Measurements from ENCODE around the gene UBE2G2. TPM values are rescaled to one million over a fixed set of nuclear protein-coding genes. Genes with fewer than 3 reads are reported as not detected.

Gene UBE2G2
- total and polyA plus RNA-seq, 2 experiments from 2014 or later: 79.4 to 86.4 TPM

DNA sequence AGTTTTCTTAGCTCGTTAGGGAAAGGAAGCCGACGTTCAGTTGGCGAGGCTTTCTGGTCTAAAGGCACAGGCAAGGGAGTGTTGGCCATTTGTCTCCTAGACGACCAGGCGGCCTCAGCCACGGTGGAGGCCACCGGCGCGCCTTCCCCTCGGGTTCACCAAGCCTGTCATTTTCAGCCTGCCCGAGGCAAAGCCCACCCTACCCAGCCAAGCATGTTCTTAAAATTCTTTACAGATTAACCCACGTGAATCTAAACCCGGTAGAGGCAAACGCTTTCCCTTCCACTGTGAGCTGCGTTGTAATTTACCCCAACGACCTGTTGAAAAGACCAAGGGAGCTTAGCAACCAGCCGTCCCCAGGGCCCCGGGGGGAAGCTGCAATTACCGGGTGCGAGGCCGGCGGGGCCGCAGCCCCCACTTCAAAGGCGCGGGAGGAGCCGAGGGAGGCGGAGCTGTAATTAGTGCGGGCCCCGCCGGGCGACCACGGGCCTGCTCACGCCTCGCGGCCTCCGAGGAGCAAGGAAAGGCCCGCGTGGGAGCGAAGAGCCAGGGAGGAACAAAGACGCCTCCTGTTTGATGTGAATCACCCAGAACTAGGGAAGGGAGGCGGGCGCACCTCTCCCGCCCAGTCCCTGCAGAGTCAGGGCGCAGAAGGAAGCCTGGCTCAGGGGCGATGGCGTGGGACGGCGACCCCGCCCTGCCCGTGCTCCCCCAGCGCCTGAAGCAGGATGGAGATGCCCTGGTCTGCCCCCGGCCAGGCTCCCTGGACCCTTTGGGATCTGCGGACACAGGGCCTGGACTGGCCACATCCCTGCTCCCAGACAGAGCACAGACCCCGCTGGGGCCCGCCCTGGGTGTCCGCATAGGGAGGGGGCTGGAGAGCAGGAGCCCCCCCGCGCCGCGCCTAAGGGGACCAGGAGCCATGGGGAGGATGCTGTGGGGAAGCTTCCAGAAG lies 78.2 kb downstream of the UBE2G2 start:
- TF ChIP-seq, protein P1, sequence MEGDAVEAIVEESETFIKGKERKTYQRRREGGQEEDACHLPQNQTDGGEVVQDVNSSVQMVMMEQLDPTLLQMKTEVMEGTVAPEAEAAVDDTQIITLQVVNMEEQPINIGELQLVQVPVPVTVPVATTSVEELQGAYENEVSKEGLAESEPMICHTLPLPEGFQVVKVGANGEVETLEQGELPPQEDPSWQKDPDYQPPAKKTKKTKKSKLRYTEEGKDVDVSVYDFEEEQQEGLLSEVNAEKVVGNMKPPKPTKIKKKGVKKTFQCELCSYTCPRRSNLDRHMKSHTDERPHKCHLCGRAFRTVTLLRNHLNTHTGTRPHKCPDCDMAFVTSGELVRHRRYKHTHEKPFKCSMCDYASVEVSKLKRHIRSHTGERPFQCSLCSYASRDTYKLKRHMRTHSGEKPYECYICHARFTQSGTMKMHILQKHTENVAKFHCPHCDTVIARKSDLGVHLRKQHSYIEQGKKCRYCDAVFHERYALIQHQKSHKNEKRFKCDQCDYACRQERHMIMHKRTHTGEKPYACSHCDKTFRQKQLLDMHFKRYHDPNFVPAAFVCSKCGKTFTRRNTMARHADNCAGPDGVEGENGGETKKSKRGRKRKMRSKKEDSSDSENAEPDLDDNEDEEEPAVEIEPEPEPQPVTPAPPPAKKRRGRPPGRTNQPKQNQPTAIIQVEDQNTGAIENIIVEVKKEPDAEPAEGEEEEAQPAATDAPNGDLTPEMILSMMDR (IDR thresholded peaks at IDR 0.05; ENCODE audit: low read depth, low read length): no peak
- Histone ChIP-seq H3K27ac (no peak overlapping the region), H3K9me3 (ENCODE audit: low read depth) (no peaks in the 10 kb centered on the region), H3K36me3 (no peaks in the 10 kb centered on the region), H3K4me3 (no peak overlapping the region), H3K4me1 (ENCODE audit: low read depth) (peaks cover 5% of the 10 kb centered on the region), H3K27me3 (peaks cover 7% of the 10 kb centered on the region)
- DNase-seq (ENCODE audit: low read depth in 1 of 2, low spot score in 1 of 2): peak in 1 of 2 donors; percentile 7

- Histone ChIP-seq H3K27me3 (peaks cover 7% of the 10 kb centered on the region), H3K27ac (no peak overlapping the region), H3K4me3 (no peak overlapping the region), H3K4me1 (ENCODE audit: low read depth) (peaks cover 5% of the 10 kb centered on the region), H3K36me3 (no peaks in the 10 kb centered on the region), H3K9me3 (ENCODE audit: low read depth) (no peaks in the 10 kb centered on the region)
- TF ChIP-seq, protein P1 (IDR thresholded peaks at IDR 0.05; ENCODE audit: low read depth, low read length): no peak
- no peak for DNase-seq (ENCODE audit: low read depth in 1 of 2, low spot score in 1 of 2)
These were observed 78.9 kb downstream of the UBE2G2 start for GRCh38 chr21:44722731-44723130.

- Histone ChIP-seq H3K27ac (peak overlapping the region; percentile 37), H3K36me3 (no peaks in the 10 kb centered on the region), H3K9me3 (ENCODE audit: low read depth) (no peaks in the 10 kb centered on the region), H3K4me1 (ENCODE audit: low read depth) (peaks cover 5% of the 10 kb centered on the region), H3K27me3 (peaks cover 3% of the 10 kb centered on the region), H3K4me3 (no peak overlapping the region)
- peak in 1 of 2 donors; percentile 87 for DNase-seq (ENCODE audit: low read depth in 1 of 2, low spot score in 1 of 2)
- TF ChIP-seq, protein P1 (IDR thresholded peaks at IDR 0.05; ENCODE audit: low read depth, low read length): no peak
These were observed 81.5 kb downstream of the UBE2G2 start for GRCh38 chr21:44720170-44720569.

Other genes with a start within 250 kb of the UBE2G2 start
- not detected in 2 replicates for gene KRTAP10-3, start 243.0 kb downstream of the UBE2G2 start, total RNA-seq
- not detected in 2 replicates for gene KRTAP10-3, start 243.0 kb downstream of the UBE2G2 start, polyA plus RNA-seq
- gene KRTAP10-4, start 228.1 kb downstream of the UBE2G2 start, total RNA-seq: not detected in 2 replicates
- 0.16 TPM in 1 of 2 replicates, not detected in the other for gene KRTAP10-4, start 228.1 kb downstream of the UBE2G2 start, polyA plus RNA-seq
- not detected in 2 replicates for gene KRTAP10-5, start 221.2 kb downstream of the UBE2G2 start, total RNA-seq
- gene KRTAP10-5, start 221.2 kb downstream of the UBE2G2 start, polyA plus RNA-seq: not detected in 2 replicates
- gene KRTAP10-6, start 209.3 kb downstream of the UBE2G2 start, total RNA-seq: not detected in 2 replicates
- 0.29 TPM in 1 of 2 replicates, not detected in the other for gene KRTAP10-6, start 209.3 kb downstream of the UBE2G2 start, polyA plus RNA-seq
- not detected in 2 replicates for gene KRTAP10-7, start 201.2 kb downstream of the UBE2G2 start, total RNA-seq
- gene KRTAP10-7, start 201.2 kb downstream of the UBE2G2 start, polyA plus RNA-seq: not detected in 2 replicates
- not detected in 2 replicates for gene KRTAP10-8, start 189.7 kb downstream of the UBE2G2 start, total RNA-seq
- not detected in 2 replicates for gene KRTAP10-8, start 189.7 kb downstream of the UBE2G2 start, polyA plus RNA-seq
- not detected in 2 replicates for gene KRTAP10-9, start 174.7 kb downstream of the UBE2G2 start, total RNA-seq
- gene KRTAP10-9, start 174.7 kb downstream of the UBE2G2 start, polyA plus RNA-seq: not detected in 2 replicates
- not detected in 2 replicates for gene KRTAP10-10, start 164.5 kb downstream of the UBE2G2 start, total RNA-seq
- gene KRTAP10-10, start 164.5 kb downstream of the UBE2G2 start, polyA plus RNA-seq: not detected in 2 replicates
- gene KRTAP10-11, start 155.4 kb downstream of the UBE2G2 start, total RNA-seq: not detected in 2 replicates
- not detected in 2 replicates for gene KRTAP10-11, start 155.4 kb downstream of the UBE2G2 start, polyA plus RNA-seq
- not detected in 2 replicates for gene KRTAP12-4, start 147.2 kb downstream of the UBE2G2 start, total RNA-seq
- not detected in 2 replicates for gene KRTAP12-4, start 147.2 kb downstream of the UBE2G2 start, polyA plus RNA-seq
- not detected in 2 replicates for gene KRTAP12-3, start 143.9 kb downstream of the UBE2G2 start, total RNA-seq
- gene KRTAP12-3, start 143.9 kb downstream of the UBE2G2 start, polyA plus RNA-seq: not detected in 2 replicates
- gene KRTAP12-2, start 134.9 kb downstream of the UBE2G2 start, total RNA-seq: not detected in 2 replicates
- gene KRTAP12-2, start 134.9 kb downstream of the UBE2G2 start, polyA plus RNA-seq: not detected in 2 replicates
- gene KRTAP12-1, start 119.7 kb downstream of the UBE2G2 start, total RNA-seq: not detected in 2 replicates
- gene KRTAP12-1, start 119.7 kb downstream of the UBE2G2 start, polyA plus RNA-seq: not detected in 2 replicates
- gene KRTAP10-12, start 104.6 kb downstream of the UBE2G2 start, total RNA-seq: not detected in 2 replicates
- not detected in 2 replicates for gene KRTAP10-12, start 104.6 kb downstream of the UBE2G2 start, polyA plus RNA-seq
- 2.8 and 3.2 TPM in 2 replicates for gene TSPEAR, start 90.2 kb downstream of the UBE2G2 start, total RNA-seq
- gene TSPEAR, start 90.2 kb downstream of the UBE2G2 start, polyA plus RNA-seq: 3.4 and 5.3 TPM in 2 replicates
- gene SUMO3, start 16.2 kb upstream of the UBE2G2 start, total RNA-seq: 63.0 and 89.8 TPM in 2 replicates
- 95.9 and 121 TPM in 2 replicates for gene SUMO3, start 16.2 kb upstream of the UBE2G2 start, polyA plus RNA-seq
- 204 and 218 TPM in 2 replicates for gene PTTG1IP, start 71.9 kb upstream of the UBE2G2 start, total RNA-seq
- 240 and 253 TPM in 2 replicates for gene PTTG1IP, start 71.9 kb upstream of the UBE2G2 start, polyA plus RNA-seq
- 0.25 and 0.57 TPM in 2 replicates for gene ITGB2, start 119.1 kb upstream of the UBE2G2 start, total RNA-seq
- 0.12 and 0.27 TPM in 2 replicates for gene ITGB2, start 119.1 kb upstream of the UBE2G2 start, polyA plus RNA-seq
- gene SLX9, start 138.2 kb upstream of the UBE2G2 start, total RNA-seq: 26.1 and 31.2 TPM in 2 replicates
- 24.7 and 34.8 TPM in 2 replicates for gene SLX9, start 138.2 kb upstream of the UBE2G2 start, polyA plus RNA-seq

All from cardiac muscle cell (in vitro differentiated cells and primary cell).